Hepatocyte (in vitro differentiated cells): ENCODE data around the gene UBL5.

Experiments
- CTCF ChIP-seq: fragments of 200-600 bp; sonication (generic); IDR thresholded peaks from 2 replicates; pipeline ENCODE4 v1.5.1; 2016; ENCODE audit warnings: antibody characterized with exemption, mild to moderate bottlenecking; ENCODE audit not compliant: poor library complexity
- EZH2 ChIP-seq: fragments of 200-600 bp; sonication (generic); IDR thresholded peaks from 2 replicates; pipeline ENCODE4 v1.6.1; 2016; ENCODE audit warnings: antibody characterized with exemption, mild to moderate bottlenecking, borderline replicate concordance
- EZH2phosphoT487 ChIP-seq: fragments of 200-600 bp; sonication (generic); IDR thresholded peaks from one replicate; pipeline ENCODE4 v1.6.1; 2018; ENCODE audit warnings: antibody characterized with exemption, mild to moderate bottlenecking, low read depth, moderate library complexity; ENCODE audit not compliant: unreplicated experiment, severe bottlenecking

GRCh38 chr19:9861503-9861902 lies 33.8 kb downstream of the UBL5 start:
- TF ChIP-seq CTCF (no peak), EZH2 (no peak), EZH2phosphoT487 (no peak)
